Measurements from ENCODE around the gene SHMT1.

SHMT1 gene

GRCh38 chr17:18371455-18371854, 8.1 kb upstream of the SHMT1 start:
- no peaks in the 10 kb centered on the region for H3K36me3 ChIP-seq (ENCODE audit: control insufficient read depth, insufficient read depth, low read length)
- TF ChIP-seq CTCF (IDR thresholded peaks at IDR 0.05; ENCODE audit: insufficient read depth, low read length, poor library complexity, severe bottlenecking), result no peak
- H3K27me3 ChIP-seq (replicated peaks; ENCODE audit: control insufficient read depth, insufficient read depth, low read length), result no peaks in the 10 kb centered on the region; the same call in 1 of the 2 replicates
- peak; percentile 32 for DNase-seq (ENCODE audit: extremely low read depth, insufficient read length)
- H3K4me3 ChIP-seq (replicated peaks; ENCODE audit: low read depth, low read length), result no peak overlapping the region

GRCh38 chr17:18370761-18371160, 7.4 kb upstream of the SHMT1 start:
- no peak for TF ChIP-seq CTCF (IDR thresholded peaks at IDR 0.05; ENCODE audit: insufficient read depth, low read length, poor library complexity, severe bottlenecking)
- no peaks in the 10 kb centered on the region; the same call in 1 of the 2 replicates for H3K27me3 ChIP-seq (replicated peaks; ENCODE audit: control insufficient read depth, insufficient read depth, low read length)
- H3K4me3 ChIP-seq (replicated peaks; ENCODE audit: low read depth, low read length), result no peak overlapping the region
- no peak for DNase-seq (ENCODE audit: extremely low read depth, insufficient read length)
- no peaks in the 10 kb centered on the region for H3K36me3 ChIP-seq (ENCODE audit: control insufficient read depth, insufficient read depth, low read length)

- no peak overlapping the region for H3K4me3 ChIP-seq (replicated peaks; ENCODE audit: low read depth, low read length)
- no peak for TF ChIP-seq CTCF (IDR thresholded peaks at IDR 0.05; ENCODE audit: insufficient read depth, low read length, poor library complexity, severe bottlenecking)
- no peaks in the 10 kb centered on the region for H3K36me3 ChIP-seq (ENCODE audit: control insufficient read depth, insufficient read depth, low read length)
- no peak for DNase-seq (ENCODE audit: extremely low read depth, insufficient read length)
- H3K27me3 ChIP-seq (replicated peaks; ENCODE audit: control insufficient read depth, insufficient read depth, low read length), result no peaks in the 10 kb centered on the region; the same call in 1 of the 2 replicates
Measured at GRCh38 chr17:18368946-18369345, 5.6 kb upstream of the SHMT1 start.

- Histone ChIP-seq H3K36me3 (ENCODE audit: control insufficient read depth, insufficient read depth, low read length) (no peaks in the 10 kb centered on the region), H3K27me3 (replicated peaks; ENCODE audit: control insufficient read depth, insufficient read depth, low read length) (no peaks in the 10 kb centered on the region), H3K4me3 (replicated peaks; ENCODE audit: low read depth, low read length) (no peak overlapping the region)
- TF ChIP-seq CTCF (IDR thresholded peaks at IDR 0.05; ENCODE audit: insufficient read depth, low read length, poor library complexity, severe bottlenecking), result no peak
- DNase-seq (ENCODE audit: extremely low read depth, insufficient read length), result no peak
Measured at GRCh38 chr17:18364166-18364565, 816 bp upstream of the SHMT1 start.

- no peaks in the 10 kb centered on the region for H3K27me3 ChIP-seq (replicated peaks; ENCODE audit: control insufficient read depth, insufficient read depth, low read length)
- TF ChIP-seq CTCF (IDR thresholded peaks at IDR 0.05; ENCODE audit: insufficient read depth, low read length, poor library complexity, severe bottlenecking), result peak; percentile 20
- no peaks in the 10 kb centered on the region for H3K36me3 ChIP-seq (ENCODE audit: control insufficient read depth, insufficient read depth, low read length)
- DNase-seq (ENCODE audit: extremely low read depth, insufficient read length), result peak; percentile 18
- peak overlapping the region; percentile 92 for H3K4me3 ChIP-seq (replicated peaks; ENCODE audit: low read depth, low read length)
Measured at GRCh38 chr17:18362698-18363100, 651 bp downstream of the SHMT1 start.

All from GM06990 (cell line).